RPMI7951 (cell line): ENCODE data around the gene FCHO1. TPM values are rescaled to one million over a fixed set of nuclear protein-coding genes. Genes with fewer than 3 reads are reported as not detected.
"Not testable (repeated sequence)": the region's sequence is repeated elsewhere in the genome, so short reads cannot be mapped to it uniquely, and the experiment has no call there.

Experiments
- DNase-seq: peaks from one replicate; pipeline ENCODE4 v3.0.0-alpha.2; 2012; ENCODE audit warnings: low read depth
- total RNA-seq: library from RNA; depleted of rRNA; stranded (reverse); fragments of >200 nt; shearing (Covaris generic); gene quantifications from 2 replicates; pipeline ENCODE4 v1.2.3, GENCODE V29; 2014

The FCHO1 gene
- total RNA-seq, 1 experiment from 2014 or later, result 0.60 TPM

DNA sequence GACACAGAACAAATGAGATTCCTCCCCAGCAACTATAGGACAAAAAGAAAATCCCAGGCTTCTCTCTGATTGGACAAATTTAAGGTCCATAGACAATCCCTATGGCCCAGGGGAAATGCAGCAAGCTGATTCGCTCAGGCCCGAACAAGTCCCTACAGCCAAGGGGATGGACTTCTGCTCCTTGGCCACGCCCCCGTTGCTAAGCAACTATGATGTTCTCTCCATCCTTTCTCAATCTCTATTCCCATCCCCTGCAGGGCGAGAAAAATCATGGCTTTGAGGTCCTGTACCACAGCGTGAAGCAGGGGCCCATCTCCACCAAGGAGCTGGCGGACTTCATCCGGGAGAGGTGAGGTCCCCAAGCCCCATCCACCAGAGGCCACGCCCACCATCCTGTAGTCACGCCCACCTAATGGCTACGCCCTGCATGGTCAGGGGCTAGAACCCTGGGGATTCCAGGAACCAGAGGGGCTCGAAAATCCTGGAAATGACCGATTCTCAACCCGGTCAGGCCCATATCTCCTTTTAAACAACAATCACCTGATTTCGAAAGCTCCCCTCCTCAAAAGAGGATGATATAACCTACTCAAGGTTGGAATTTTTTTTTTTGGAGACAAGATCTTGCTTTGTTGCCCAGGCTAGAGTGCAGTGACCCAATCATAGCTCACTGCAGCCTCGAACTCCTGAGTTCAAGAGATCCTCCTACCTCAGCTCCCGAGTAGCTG, 11.4 kb downstream of the FCHO1 start:
- DNase-seq, result peak; percentile 77

GRCh38 chr19:17764348-17764747, 13.1 kb downstream of the FCHO1 start:
- no peak for DNase-seq

DNA sequence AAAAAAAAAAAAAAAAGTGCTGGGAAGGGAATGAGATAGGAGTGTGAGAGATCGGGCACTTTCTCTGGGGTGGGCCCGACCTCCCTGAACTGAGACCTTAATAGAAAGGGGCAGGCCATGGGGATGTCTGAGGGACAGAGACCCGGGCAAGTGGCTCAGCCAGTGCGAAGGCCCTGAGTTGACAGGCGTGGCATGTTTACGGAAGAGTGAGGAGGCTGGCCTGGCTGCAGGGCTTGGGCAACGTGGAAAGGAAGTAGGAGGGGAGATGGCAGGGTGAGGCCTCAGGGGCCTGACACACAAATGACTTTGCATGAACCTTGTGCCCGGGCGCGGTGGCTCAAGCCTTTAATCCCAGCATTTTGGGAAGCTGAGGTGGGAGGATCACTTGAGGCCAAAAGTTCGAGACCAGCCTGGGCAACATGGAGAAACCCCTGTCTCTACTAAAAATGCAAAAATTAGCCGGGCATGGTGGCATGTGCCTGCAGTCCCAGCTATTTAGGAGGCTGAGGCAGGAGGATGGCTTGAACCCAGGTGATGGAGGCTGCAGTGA, 13.9 kb downstream of the FCHO1 start:
- DNase-seq, result peak; percentile 67

- peak; percentile 81 for DNase-seq
These were observed 15.4 kb downstream of the FCHO1 start for GRCh38 chr19:17766543-17767131.

GRCh38 chr19:17767559-17767958, 16.3 kb downstream of the FCHO1 start:
- no peak for DNase-seq

DNA sequence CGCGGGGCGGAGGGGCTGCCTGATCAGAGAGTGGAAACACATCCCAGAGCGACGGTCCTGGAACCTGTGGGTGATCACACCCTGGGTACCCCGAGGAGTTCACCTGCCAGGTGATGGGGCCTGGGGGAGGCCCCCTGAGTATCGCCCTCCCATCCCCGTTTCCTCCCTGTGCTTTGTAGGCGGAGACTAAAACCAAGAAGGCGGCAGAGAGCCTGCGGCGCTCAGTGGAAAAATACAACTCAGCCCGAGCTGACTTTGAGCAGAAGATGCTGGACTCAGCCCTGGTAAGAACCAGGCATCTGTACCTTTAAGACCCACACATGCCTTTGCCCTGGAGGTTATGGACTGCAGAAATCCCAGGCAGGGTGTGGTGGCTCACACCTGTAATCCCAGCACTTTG, 19.3 kb downstream of the FCHO1 start:
- no peak for DNase-seq

GRCh38 chr19:17772172-17772571, 20.9 kb downstream of the FCHO1 start:
- DNase-seq, result peak; percentile 52

DNA sequence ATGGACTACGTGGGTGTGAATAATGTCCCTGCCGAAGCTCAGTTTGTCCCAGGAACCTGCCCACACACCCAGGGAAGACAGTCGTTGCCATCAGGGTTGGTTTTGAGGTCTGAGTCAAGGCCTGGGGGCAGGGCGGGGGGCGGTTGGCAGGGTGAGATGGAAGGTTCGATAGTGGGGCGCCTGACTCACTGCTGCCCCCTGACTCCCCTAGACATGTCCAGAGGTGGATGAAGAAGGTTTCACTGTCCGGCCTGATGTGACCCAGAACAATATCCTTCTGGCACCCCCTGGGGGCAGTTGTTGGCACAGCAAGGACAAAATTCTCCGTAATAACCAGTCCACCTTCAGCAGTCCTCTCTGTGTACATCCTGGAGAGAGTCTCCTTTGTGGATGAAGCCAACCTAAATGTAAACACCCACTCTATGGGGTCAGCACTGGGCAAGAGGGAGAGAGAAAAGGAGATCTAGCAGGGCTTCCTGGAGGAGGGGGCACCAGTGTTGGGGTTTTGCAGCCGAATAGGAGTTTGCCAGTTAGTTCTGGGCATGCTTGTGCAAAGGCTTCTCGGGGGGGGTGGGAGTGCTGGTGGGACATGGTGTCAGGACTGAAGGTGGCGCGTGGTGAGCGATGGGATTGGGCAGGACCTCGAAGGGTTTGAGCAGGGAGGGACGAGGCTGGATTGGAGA, 24.1 kb downstream of the FCHO1 start:
- DNase-seq, result peak; percentile 57

- DNase-seq, result peak; percentile 36
These were observed 24.9 kb downstream of the FCHO1 start for GRCh38 chr19:17775991-17776803.

DNA sequence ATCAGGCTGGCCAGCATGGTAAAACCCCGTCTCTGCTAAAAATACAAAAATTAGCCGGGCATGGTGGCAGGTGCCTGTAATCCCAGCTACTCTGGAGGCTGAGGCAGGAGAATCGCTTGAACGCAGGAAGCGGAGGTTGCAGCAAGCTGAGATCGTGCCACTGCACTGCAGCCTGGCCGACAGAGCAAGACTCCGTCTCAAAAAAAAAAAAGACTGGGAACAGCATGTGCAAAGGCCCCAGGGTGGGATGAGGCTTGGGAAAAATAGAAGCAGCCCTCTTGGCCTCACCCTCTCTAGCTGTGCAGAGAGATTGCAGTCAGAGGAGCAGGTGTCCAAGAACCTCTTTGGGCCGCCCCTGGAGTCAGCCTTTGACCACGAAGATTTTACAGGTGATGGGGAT, 26.6 kb downstream of the FCHO1 start:
- not testable (repeated sequence) for DNase-seq

- peak; percentile 59 for DNase-seq
These were observed 27.1 kb downstream of the FCHO1 start for GRCh38 chr19:17778251-17778967.

GRCh38 chr19:17778968-17779929, 28.0 kb downstream of the FCHO1 start:
- peak; percentile 46 for DNase-seq

GRCh38 chr19:17780781-17781180, 29.5 kb downstream of the FCHO1 start:
- DNase-seq, result no peak

DNA sequence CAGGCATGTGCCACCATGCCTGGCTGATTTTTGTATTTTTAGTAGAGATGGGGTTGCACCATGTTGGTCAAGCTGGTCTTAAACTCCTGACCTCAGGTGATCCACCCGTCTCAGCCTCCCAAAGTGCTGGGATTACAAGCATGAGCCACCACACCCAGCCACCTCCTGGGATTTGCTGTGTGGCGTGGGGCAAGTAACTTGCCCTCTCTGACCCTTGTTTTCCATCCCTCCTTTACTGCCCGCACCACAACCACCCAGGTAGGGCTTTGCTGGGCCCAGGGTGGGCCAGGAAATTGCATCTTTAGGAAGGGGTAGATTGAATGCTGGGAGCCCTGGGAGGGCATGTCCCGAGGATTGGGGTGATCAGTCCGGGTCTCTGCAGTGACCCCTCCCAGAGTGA, 32.4 kb downstream of the FCHO1 start:
- not testable (repeated sequence) for DNase-seq

GRCh38 chr19:17784201-17785008, 33.1 kb downstream of the FCHO1 start:
- DNase-seq, result peak; percentile 55

DNA sequence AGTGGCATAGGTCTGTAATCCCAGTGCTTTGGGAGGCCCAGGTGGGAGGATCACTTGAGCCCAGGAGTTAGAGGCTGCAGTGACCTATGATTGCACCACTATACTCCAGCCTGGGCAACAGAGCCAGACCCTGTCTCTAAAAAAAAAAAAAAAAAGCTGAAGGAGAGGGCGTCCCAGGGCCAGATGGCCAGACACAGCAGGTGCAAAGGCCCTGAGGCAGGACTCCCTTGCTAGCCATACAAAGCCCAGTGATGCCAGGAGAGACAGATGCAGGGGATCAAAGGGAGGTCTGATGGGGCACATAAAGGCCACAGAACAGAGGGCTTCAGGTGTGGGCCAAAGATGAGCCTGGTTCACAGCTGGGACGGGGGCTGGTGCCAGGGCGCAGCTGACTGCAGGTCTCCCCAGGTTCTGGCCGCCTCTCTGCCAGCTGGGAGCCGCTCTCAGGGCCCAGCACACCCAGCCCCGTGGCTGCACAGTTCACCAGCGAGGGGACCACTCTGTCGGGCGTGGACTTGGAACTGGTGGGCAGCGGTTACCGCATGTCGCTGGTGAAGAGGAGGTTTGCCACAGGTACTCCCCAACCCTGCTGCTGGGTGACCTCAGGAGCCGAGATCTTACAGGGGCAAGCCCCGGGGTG, 36.1 kb downstream of the FCHO1 start:
- no peak for DNase-seq

DNA sequence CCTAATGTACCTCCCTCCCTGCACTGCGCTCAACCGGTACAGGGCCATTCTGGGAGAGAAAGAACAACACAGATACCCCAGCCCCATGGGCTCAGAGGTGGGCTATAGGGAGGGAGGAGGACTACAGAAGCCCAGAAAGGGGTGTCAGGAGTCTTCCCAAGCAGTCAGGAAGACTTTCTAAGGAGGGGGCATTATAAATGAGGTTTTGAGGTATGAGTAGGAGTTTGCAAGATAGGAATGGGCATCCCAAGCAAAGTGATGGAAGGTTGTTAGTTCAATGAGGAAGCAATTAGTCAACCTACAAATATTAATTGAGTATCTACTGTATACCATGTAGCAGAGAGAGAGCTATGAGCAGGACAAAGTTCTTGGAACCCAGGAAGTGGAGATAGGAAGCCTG, 37.4 kb downstream of the FCHO1 start:
- DNase-seq, result no peak

DNA sequence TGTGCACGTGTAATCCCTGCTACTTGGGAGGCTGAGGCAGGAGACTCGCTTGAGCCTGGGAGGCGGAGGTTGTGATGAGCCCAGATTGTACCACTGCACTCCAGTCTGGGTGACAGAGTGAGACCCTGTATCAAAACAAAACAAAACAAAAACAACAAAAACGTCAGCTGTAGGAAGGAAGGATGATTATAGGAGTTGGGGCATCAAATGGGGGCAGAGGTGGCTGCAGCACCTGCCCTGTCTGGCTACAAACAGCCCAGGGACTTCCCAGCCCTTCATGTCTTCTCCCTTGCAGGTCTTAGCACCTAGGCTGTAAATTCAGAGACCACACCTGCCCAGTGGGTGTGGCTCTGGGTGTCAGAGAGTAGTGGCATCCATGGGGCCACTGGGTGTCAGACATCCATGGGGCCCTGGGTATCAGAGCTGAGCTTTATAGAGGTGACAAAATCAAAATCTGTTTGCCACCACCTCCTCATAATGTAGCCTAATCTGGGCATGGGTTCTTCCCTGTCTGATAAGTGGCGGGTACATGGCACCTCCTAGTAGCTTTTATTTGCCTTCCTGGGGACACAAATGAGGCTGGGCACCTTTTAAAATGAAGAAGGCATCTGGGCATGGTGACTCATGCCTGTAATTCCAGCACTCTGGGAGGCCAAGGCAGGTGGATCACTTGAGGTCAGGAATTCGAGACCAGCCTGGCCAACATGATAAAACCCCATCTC, 38.9 kb downstream of the FCHO1 start:
- DNase-seq, result no peak
